B cell (primary cell): ENCODE measurements around the gene SLC6A18. TPM values are rescaled to one million over a fixed set of nuclear protein-coding genes. Genes with fewer than 3 reads are reported as not detected.

Experiments
- ATAC-seq: fragments of 200-7000 bp; cut with Tn5 transposase; one replicate; pipeline ENCODE4 v1.10.0; 2021; ENCODE audit warnings: low read depth, mild to moderate bottlenecking, moderate number of reproducible peaks, moderate library complexity
- CTCF ChIA-PET: fragments of 350-600 bp; sonication (Branson Sonifier 250); formaldehyde crosslinking; loops from one replicate; lab custom pipeline; 2021; ENCODE audit warnings: antibody characterized with exemption, inconsistent platforms; lab: Charles Lee
- POLR2A ChIA-PET: fragments of 350-600 bp; sonication (Branson Sonifier 250); formaldehyde crosslinking; loops from one replicate; lab custom pipeline; 2021; ENCODE audit warnings: antibody characterized with exemption; lab: Charles Lee
- DNase-seq: peaks from one replicate; pipeline ENCODE4 v3.0.0; 2013
- H2AFZ ChIP-seq: 2 replicates; pipeline ENCODE4 v1.6.1; 2012; ENCODE audit warnings: mild to moderate bottlenecking, low read depth, low read length; ENCODE audit not compliant: insufficient read depth, poor library complexity, severe bottlenecking
- H3K27ac ChIP-seq, 2 donors: 1 replicate in 1 of 2; 2 replicates in 1 of 2; pipeline ENCODE4 v1.5.1; 2012 to 2013; ENCODE audit warnings: low read length in 2 of 2, mild to moderate bottlenecking in 2 of 2, moderate library complexity in 1 of 2
- H3K27me3 ChIP-seq, 4 experiments: fragments of 200-600 bp in 1 of 4; sonication (generic) in 1 of 4; replicated peaks in 1 of 4; 1 replicate in 2 of 4; 2 replicates in 2 of 4; pipeline versions ENCODE4 v1.6.1 to v1.7.0; 2013 to 2016; ENCODE audit warnings: low read length in 3 of 4, mild to moderate bottlenecking in 2 of 4, mixed read lengths in 1 of 4, moderate library complexity in 1 of 4; ENCODE audit not compliant: insufficient read depth in 4 of 4, control insufficient read depth in 3 of 4; ENCODE audit errors: control extremely low read depth in 1 of 4
- H3K36me3 ChIP-seq, 2 experiments: replicated peaks in 1 of 2; 1 replicate in 1 of 2; 2 replicates in 1 of 2; pipeline versions ENCODE4 v1.6.1 to v1.7.1; 2013; ENCODE audit warnings: low read length in 1 of 2; ENCODE audit not compliant: insufficient read depth in 2 of 2, control insufficient read depth in 1 of 2; ENCODE audit errors: control extremely low read depth in 1 of 2, extremely low read depth in 1 of 2
- H3K4me1 ChIP-seq, 2 donors: fragments of 200-600 bp in 1 of 2; sonication (generic) in 1 of 2; 1 replicate in 1 of 2; 2 replicates in 1 of 2; pipeline versions ENCODE4 v1.5.1 to v1.6.1; 2013 to 2017; ENCODE audit warnings: low read length in 2 of 2; ENCODE audit not compliant: control insufficient read depth in 2 of 2, insufficient read depth in 2 of 2
- H3K4me2 ChIP-seq: replicated peaks from 2 replicates; pipeline ENCODE3; 2012; ENCODE audit warnings: mild to moderate bottlenecking, low read depth, low read length; ENCODE audit not compliant: poor library complexity, severe bottlenecking
- H3K4me3 ChIP-seq, 5 experiments: fragments of 200-600 bp in 1 of 5; sonication (generic) in 1 of 5; 1 replicate in 3 of 5; 2 replicates in 2 of 5; pipeline versions ENCODE4 v1.5.1 to v1.7.0; 2011 to 2016; ENCODE audit warnings: low read length in 4 of 5, mild to moderate bottlenecking in 4 of 5, low read depth in 2 of 5, control low read depth in 1 of 5, moderate library complexity in 1 of 5; ENCODE audit not compliant: insufficient read depth in 1 of 5; ENCODE audit errors: control extremely low read depth in 1 of 5, extremely low read depth in 1 of 5
- H3K79me2 ChIP-seq: fragments of 200-600 bp; sonication (generic); one replicate; pipeline ENCODE4 v1.6.0; 2016; ENCODE audit warnings: low read length; ENCODE audit not compliant: control insufficient read depth, insufficient read depth
- H3K9ac ChIP-seq: fragments of 200-600 bp; sonication (generic); 2 replicates; pipeline ENCODE4 v1.6.1; 2017; ENCODE audit warnings: mild to moderate bottlenecking, low read length, moderate library complexity
- H3K9me3 ChIP-seq, 3 donors: one replicate each; pipeline versions ENCODE4 v1.6.1 to v1.7.1; 2013; ENCODE audit warnings: low read length in 2 of 3; ENCODE audit not compliant: control insufficient read depth in 2 of 3, insufficient read depth in 1 of 3; ENCODE audit errors: control extremely low read depth in 1 of 3
- H4K20me1 ChIP-seq: 2 replicates; pipeline ENCODE4 v1.6.0; 2012; ENCODE audit warnings: mild to moderate bottlenecking, low read length; ENCODE audit not compliant: insufficient read depth, control insufficient read depth, poor library complexity, severe bottlenecking
- H3K27ac Mint-ChIP-seq: one replicate; pipeline ENCODE4 v1.8.0; 2021; ENCODE audit warnings: mixed read lengths
- H3K27me3 Mint-ChIP-seq: one replicate; pipeline ENCODE4 v1.8.0; 2021; ENCODE audit warnings: mixed read lengths
- H3K4me1 Mint-ChIP-seq: one replicate; pipeline ENCODE4 v1.8.0; 2021; ENCODE audit warnings: mixed read lengths
- H3K4me3 Mint-ChIP-seq: one replicate; pipeline ENCODE4 v1.8.0; 2021; ENCODE audit warnings: mixed read lengths
- H3K9me3 Mint-ChIP-seq: one replicate; pipeline ENCODE4 v1.8.0; 2022; ENCODE audit warnings: mixed read lengths; ENCODE audit not compliant: insufficient read depth
- CTCF ChIP-seq: fragments of 200-600 bp; IDR thresholded peaks from one replicate; pipeline ENCODE4 v1.8.0; 2022; ENCODE audit warnings: antibody characterized with exemption, mild to moderate bottlenecking
- EZH2 ChIP-seq: IDR thresholded peaks from 2 replicates; pipeline ENCODE4 v1.6.1; 2012; ENCODE audit warnings: borderline replicate concordance, low read depth, mild to moderate bottlenecking, moderate library complexity, low read length; ENCODE audit not compliant: insufficient read depth, poor library complexity, severe bottlenecking
- WGBS: methylation state at CpG from one replicate; pipeline ENCODE4 v1.1.5; 2013; ENCODE audit warnings: missing lambda C conversion rate; ENCODE audit not compliant: insufficient coverage; 5-methylcytosine and 5-hydroxymethylcytosine counted together
- intact Hi-C: fragments of 100-400 bp; cut with micrococcal nuclease; formaldehyde crosslinking; loops from one replicate; pipeline ENCODE4 v1.10.0; 2022
- polyA plus RNA-seq: library from polyadenylated mRNA; depleted of rRNA; stranded (reverse); fragments of >200 nt; gene quantifications from 2 replicates; pipeline ENCODE4 v1.2.3, GENCODE V29; 2012
- total RNA-seq, 2 donors: library from RNA; stranded (reverse); fragments of 120-200 nt in 1 of 2; gene quantifications; 1 replicate in 1 of 2; 2 replicates in 1 of 2; pipeline versions ENCODE4 v1.2.3 to v1.2.4, GENCODE V29; 2013 to 2022

SLC6A18 gene
- total and polyA plus RNA-seq, 2 donors (not counting 1 experiment from before 2014, with no cell fraction given), result not detected

- H3K4me1 Mint-ChIP-seq, result no peaks in the 10 kb centered on the region
- ChIA-PET POLR2A (no interaction called here), CTCF (no interaction called here)
- Histone ChIP-seq H3K27ac (no peak overlapping the region), H3K4me3 (no peak overlapping the region), H4K20me1 (no peaks in the 10 kb centered on the region), H3K4me1 (no peaks in the 10 kb centered on the region), H3K27me3 (peaks cover 0 to 3% (median 0%) of the 10 kb centered on the region in 4 experiments), H2AFZ (no peak overlapping the region), H3K9me3 (no peaks in the 10 kb centered on the region), H3K36me3 (no peaks in the 10 kb centered on the region), H3K79me2 (no peaks in the 10 kb centered on the region), H3K4me2 (no peak overlapping the region), H3K9ac (no peak overlapping the region)
- no peaks in the 10 kb centered on the region for H3K9me3 Mint-ChIP-seq
- no peak overlapping the region for H3K4me3 Mint-ChIP-seq
- 83% methylated on average over 26 of the region's 26 CpGs for WGBS
- no peak overlapping the region for H3K27ac Mint-ChIP-seq
- intact Hi-C loops, result no loop called here
- no peak for DNase-seq
- peaks cover 8% of the 10 kb centered on the region for H3K27me3 Mint-ChIP-seq
- ATAC-seq, result no peak
- TF ChIP-seq EZH2, result no peak
- no peak for TF ChIP-seq CTCF
These were observed 23.0 kb upstream of the SLC6A18 start for GRCh38 chr5:1202026-1202797.

GRCh38 chr5:1202798-1203185 is 22.4 kb upstream of the SLC6A18 start:
- Mint-ChIP-seq H3K4me1 (no peaks in the 10 kb centered on the region), H3K27me3 (peaks cover 8% of the 10 kb centered on the region), H3K4me3 (no peak overlapping the region), H3K27ac (no peak overlapping the region), H3K9me3 (no peaks in the 10 kb centered on the region)
- Histone ChIP-seq H3K4me3 (no peak overlapping the region), H3K4me2 (no peak overlapping the region), H2AFZ (no peak overlapping the region), H3K9me3 (no peaks in the 10 kb centered on the region), H3K9ac (no peak overlapping the region), H3K27me3 (peaks cover 0 to 3% (median 0%) of the 10 kb centered on the region in 4 experiments), H3K79me2 (no peaks in the 10 kb centered on the region), H4K20me1 (no peaks in the 10 kb centered on the region), H3K36me3 (no peaks in the 10 kb centered on the region), H3K27ac (no peak overlapping the region), H3K4me1 (no peaks in the 10 kb centered on the region)
- ChIA-PET POLR2A (no interaction called here), CTCF (no interaction called here)
- no peak for TF ChIP-seq CTCF
- no peak for TF ChIP-seq EZH2
- DNase-seq, result no peak
- ATAC-seq, result no peak
- 93% methylated on average over 4 of the region's 7 CpGs for WGBS
- intact Hi-C loops, result no loop called here
